Suprapubic skin (tissue), 3 donors: ENCODE data around the gene DKKL1.

Source experiments
- POLR2A ChIP-seq, 2 donors: fragments of 450-650 bp; IDR thresholded peaks; one replicate each; pipeline ENCODE4 v1.6.1; 2017; ENCODE audit warnings: antibody characterized with exemption in 2 of 2, mild to moderate bottlenecking in 2 of 2, moderate library complexity in 2 of 2
- TF ChIP-seq, protein P1 (sequence below), 2 donors: fragments of 200-600 bp in 1 of 2; fragments of 450-650 bp in 1 of 2; sonication (generic) in 1 of 2; IDR thresholded peaks; one replicate each; pipeline ENCODE4 v1.5.1; 2016 to 2019; ENCODE audit warnings: antibody characterized with exemption in 2 of 2, mild to moderate bottlenecking in 1 of 2, moderate library complexity in 1 of 2

DNA sequence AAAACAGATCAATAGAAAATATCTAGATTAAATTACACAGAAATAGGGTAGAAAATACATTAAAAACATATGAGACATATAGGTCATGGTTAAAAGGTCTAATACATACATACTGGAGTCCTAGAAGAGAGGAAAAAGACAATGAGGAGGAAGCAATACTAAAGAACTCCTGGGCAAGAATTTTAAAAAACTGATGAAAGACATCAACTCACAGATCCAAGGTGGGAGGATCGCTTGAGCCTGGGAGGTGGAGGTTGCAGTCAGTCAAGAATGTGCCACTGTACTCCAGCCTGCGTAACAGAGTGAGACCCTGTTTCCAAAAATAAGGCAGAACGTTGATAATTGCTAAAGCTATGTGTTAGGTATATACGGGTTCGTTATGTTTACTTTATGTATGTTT, 19.0 kb downstream of the DKKL1 start:
- TF ChIP-seq, protein P1, sequence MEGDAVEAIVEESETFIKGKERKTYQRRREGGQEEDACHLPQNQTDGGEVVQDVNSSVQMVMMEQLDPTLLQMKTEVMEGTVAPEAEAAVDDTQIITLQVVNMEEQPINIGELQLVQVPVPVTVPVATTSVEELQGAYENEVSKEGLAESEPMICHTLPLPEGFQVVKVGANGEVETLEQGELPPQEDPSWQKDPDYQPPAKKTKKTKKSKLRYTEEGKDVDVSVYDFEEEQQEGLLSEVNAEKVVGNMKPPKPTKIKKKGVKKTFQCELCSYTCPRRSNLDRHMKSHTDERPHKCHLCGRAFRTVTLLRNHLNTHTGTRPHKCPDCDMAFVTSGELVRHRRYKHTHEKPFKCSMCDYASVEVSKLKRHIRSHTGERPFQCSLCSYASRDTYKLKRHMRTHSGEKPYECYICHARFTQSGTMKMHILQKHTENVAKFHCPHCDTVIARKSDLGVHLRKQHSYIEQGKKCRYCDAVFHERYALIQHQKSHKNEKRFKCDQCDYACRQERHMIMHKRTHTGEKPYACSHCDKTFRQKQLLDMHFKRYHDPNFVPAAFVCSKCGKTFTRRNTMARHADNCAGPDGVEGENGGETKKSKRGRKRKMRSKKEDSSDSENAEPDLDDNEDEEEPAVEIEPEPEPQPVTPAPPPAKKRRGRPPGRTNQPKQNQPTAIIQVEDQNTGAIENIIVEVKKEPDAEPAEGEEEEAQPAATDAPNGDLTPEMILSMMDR (IDR thresholded peaks at IDR 0.05): no peak
- no peak for TF ChIP-seq POLR2A (IDR thresholded peaks at IDR 0.05)
